Measurements from ENCODE around the gene SLC25A30.
"Not testable (repeated sequence)": the region's sequence is repeated elsewhere in the genome, so short reads cannot be mapped to it uniquely, and the experiment has no call there.

The SLC25A30 gene

GRCh38 chr13:45367358-45367757, 50.8 kb downstream of the SLC25A30 start:
- DNase-seq (ENCODE audit: low spot score), result peak; percentile 99

- no peak for DNase-seq (ENCODE audit: low spot score)
These were observed 52.7 kb downstream of the SLC25A30 start for GRCh38 chr13:45365558-45365885.

- no peak for DNase-seq (ENCODE audit: low spot score)
These were observed 53.2 kb downstream of the SLC25A30 start for GRCh38 chr13:45364876-45365557.

- DNase-seq (ENCODE audit: low spot score), result no peak
These were observed 55.2 kb downstream of the SLC25A30 start for GRCh38 chr13:45362939-45363338.

GRCh38 chr13:45361596-45362206, 56.5 kb downstream of the SLC25A30 start:
- peak; percentile 82 for DNase-seq (ENCODE audit: low spot score)

GRCh38 chr13:45356966-45357672, 61.1 kb downstream of the SLC25A30 start:
- no peak for DNase-seq (ENCODE audit: low spot score)

- DNase-seq (ENCODE audit: low spot score), result no peak
These were observed 64.3 kb downstream of the SLC25A30 start for GRCh38 chr13:45353895-45354294.

- DNase-seq (ENCODE audit: low spot score), result peak; percentile 77
These were observed 66.1 kb downstream of the SLC25A30 start for GRCh38 chr13:45352031-45352430.

GRCh38 chr13:45350152-45350551, 68.0 kb downstream of the SLC25A30 start:
- no peak for DNase-seq (ENCODE audit: low spot score)

- no peak for DNase-seq (ENCODE audit: low spot score)
These were observed 68.7 kb downstream of the SLC25A30 start for GRCh38 chr13:45349438-45349837.

- not testable (repeated sequence) for DNase-seq (ENCODE audit: low spot score)
These were observed 74.1 kb downstream of the SLC25A30 start for GRCh38 chr13:45344064-45344463.

All from kidney tubule cell (primary cell).